Adipose tissue (tissue), 3 donors: ENCODE data around the gene UHRF2. TPM values are rescaled to one million over a fixed set of nuclear protein-coding genes. Genes with fewer than 3 reads are reported as not detected.

Source experiments
- H3K27ac ChIP-seq: one replicate; pipeline ENCODE4 v1.5.1; 2013; ENCODE audit warnings: low read depth, low read length
- WGBS, 3 donors: extraction: QIAGEN DNeasy Blood & Tissue Kit; methylation state at CpG; one replicate each; pipeline ENCODE4 v1.1.7; 2013; 5-methylcytosine and 5-hydroxymethylcytosine counted together
- polyA plus RNA-seq, 3 donors: library from polyadenylated mRNA; stranded (reverse); fragments of 200-250 nt; gene quantifications; one replicate each; pipeline ENCODE4 v1.2.3, GENCODE V29; 2013
- donor health status: healthy with polysubstance abuse.
- donor health status: Bipolar disorder and iron deficiency.
- donor health status: healthy.

UHRF2 gene
- polyA plus RNA-seq, 3 donors, result 11.7 to 14.5 (median 12.8) TPM

GRCh38 chr9:6543204-6543603, 130.2 kb downstream of the UHRF2 start:
- no peak overlapping the region for H3K27ac ChIP-seq
- 58 to 62% (median 59%) methylated on average over 6 of the region's 6 CpGs for WGBS, 3 donors

- 91 to 93% (median 92%) methylated on average over 8 of the region's 8 CpGs for WGBS, 3 donors
- H3K27ac ChIP-seq, result no peak overlapping the region
These were observed 132.2 kb downstream of the UHRF2 start for GRCh38 chr9:6545017-6545691.

- WGBS, 3 donors, result 62 to 77% (median 73%) methylated on average over 8 of the region's 8 CpGs
- no peak overlapping the region for H3K27ac ChIP-seq
These were observed 136.3 kb downstream of the UHRF2 start for GRCh38 chr9:6549106-6549800.

- WGBS, 3 donors, result 62 to 66% (median 62%) methylated on average over 2 of the region's 2 CpGs
- no peak overlapping the region for H3K27ac ChIP-seq
These were observed 138.1 kb downstream of the UHRF2 start for GRCh38 chr9:6551136-6551535.

GRCh38 chr9:6552033-6552432, 139.0 kb downstream of the UHRF2 start:
- WGBS, 3 donors, result 83 to 92% (median 87%) methylated on average over 3 of the region's 3 CpGs
- H3K27ac ChIP-seq, result no peak overlapping the region

GRCh38 chr9:6552498-6553121, 139.6 kb downstream of the UHRF2 start:
- 74 to 85% (median 82%) methylated on average over 7 of the region's 7 CpGs for WGBS, 3 donors
- H3K27ac ChIP-seq, result no peak overlapping the region

GRCh38 chr9:6553866-6554265, 140.9 kb downstream of the UHRF2 start:
- no peak overlapping the region for H3K27ac ChIP-seq
- 83 to 95% (median 90%) methylated on average over 1 of the region's 1 CpG for WGBS, 3 donors

Other genes with a start within 250 kb of the UHRF2 start
- gene IL33, start 197.4 kb upstream of the UHRF2 start, polyA plus RNA-seq, result 10 to 100 TPM in 2 of 3 donors, 1 to 10 TPM in 1; 2.7 to 93.9 (median 27.8) TPM
- not detected for gene TPD52L3, start 84.8 kb upstream of the UHRF2 start, polyA plus RNA-seq
- gene GLDC, start 232.5 kb downstream of the UHRF2 start, polyA plus RNA-seq, result under 1 TPM; 0.07 to 0.45 (median 0.12) TPM